HL-60 (cell line): Measurements from ENCODE around the gene GPATCH4.

Experiments used
- TF ChIP-seq, protein P1 (sequence below): IDR thresholded peaks from one replicate; pipeline ENCODE4 v1.5.1; 2011; ENCODE audit warnings: low read length, control low read depth, inconsistent platforms; ENCODE audit not compliant: insufficient read depth
- TF ChIP-seq, protein P2 (sequence below): IDR thresholded peaks from 2 replicates; pipeline ENCODE4 v1.6.1; 2012; ENCODE audit warnings: low read depth; ENCODE audit not compliant: insufficient replicate concordance

- TF ChIP-seq, protein P1, sequence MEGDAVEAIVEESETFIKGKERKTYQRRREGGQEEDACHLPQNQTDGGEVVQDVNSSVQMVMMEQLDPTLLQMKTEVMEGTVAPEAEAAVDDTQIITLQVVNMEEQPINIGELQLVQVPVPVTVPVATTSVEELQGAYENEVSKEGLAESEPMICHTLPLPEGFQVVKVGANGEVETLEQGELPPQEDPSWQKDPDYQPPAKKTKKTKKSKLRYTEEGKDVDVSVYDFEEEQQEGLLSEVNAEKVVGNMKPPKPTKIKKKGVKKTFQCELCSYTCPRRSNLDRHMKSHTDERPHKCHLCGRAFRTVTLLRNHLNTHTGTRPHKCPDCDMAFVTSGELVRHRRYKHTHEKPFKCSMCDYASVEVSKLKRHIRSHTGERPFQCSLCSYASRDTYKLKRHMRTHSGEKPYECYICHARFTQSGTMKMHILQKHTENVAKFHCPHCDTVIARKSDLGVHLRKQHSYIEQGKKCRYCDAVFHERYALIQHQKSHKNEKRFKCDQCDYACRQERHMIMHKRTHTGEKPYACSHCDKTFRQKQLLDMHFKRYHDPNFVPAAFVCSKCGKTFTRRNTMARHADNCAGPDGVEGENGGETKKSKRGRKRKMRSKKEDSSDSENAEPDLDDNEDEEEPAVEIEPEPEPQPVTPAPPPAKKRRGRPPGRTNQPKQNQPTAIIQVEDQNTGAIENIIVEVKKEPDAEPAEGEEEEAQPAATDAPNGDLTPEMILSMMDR: peak; percentile 15
- TF ChIP-seq, protein P2, sequence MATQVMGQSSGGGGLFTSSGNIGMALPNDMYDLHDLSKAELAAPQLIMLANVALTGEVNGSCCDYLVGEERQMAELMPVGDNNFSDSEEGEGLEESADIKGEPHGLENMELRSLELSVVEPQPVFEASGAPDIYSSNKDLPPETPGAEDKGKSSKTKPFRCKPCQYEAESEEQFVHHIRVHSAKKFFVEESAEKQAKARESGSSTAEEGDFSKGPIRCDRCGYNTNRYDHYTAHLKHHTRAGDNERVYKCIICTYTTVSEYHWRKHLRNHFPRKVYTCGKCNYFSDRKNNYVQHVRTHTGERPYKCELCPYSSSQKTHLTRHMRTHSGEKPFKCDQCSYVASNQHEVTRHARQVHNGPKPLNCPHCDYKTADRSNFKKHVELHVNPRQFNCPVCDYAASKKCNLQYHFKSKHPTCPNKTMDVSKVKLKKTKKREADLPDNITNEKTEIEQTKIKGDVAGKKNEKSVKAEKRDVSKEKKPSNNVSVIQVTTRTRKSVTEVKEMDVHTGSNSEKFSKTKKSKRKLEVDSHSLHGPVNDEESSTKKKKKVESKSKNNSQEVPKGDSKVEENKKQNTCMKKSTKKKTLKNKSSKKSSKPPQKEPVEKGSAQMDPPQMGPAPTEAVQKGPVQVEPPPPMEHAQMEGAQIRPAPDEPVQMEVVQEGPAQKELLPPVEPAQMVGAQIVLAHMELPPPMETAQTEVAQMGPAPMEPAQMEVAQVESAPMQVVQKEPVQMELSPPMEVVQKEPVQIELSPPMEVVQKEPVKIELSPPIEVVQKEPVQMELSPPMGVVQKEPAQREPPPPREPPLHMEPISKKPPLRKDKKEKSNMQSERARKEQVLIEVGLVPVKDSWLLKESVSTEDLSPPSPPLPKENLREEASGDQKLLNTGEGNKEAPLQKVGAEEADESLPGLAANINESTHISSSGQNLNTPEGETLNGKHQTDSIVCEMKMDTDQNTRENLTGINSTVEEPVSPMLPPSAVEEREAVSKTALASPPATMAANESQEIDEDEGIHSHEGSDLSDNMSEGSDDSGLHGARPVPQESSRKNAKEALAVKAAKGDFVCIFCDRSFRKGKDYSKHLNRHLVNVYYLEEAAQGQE: no peak
These were observed 1.3 kb upstream of the GPATCH4 start for GRCh38 chr1:156602557-156602993.
